H1 (cell line): ENCODE data around the gene FBXO39. TPM values are rescaled to one million over a fixed set of nuclear protein-coding genes. Genes with fewer than 3 reads are reported as not detected.

Source experiments
- CTCF ChIA-PET: fragments of 300-600 bp; sonication (Branson Sonifier 250); formaldehyde crosslinking; loops from one replicate; lab custom pipeline; 2021; ENCODE audit not compliant: partially characterized antibody; lab: Charles Lee
- POLR2A ChIA-PET: fragments of 300-600 bp; sonication (Branson Sonifier 250); formaldehyde crosslinking; loops from one replicate; lab custom pipeline; 2021; ENCODE audit warnings: inconsistent platforms; ENCODE audit not compliant: partially characterized antibody; lab: Charles Lee
- DNase-seq, 2 experiments: peaks; one replicate each; pipeline versions ENCODE4 v3.0.0 to v3.0.0-alpha.2; 2010 to 2022; ENCODE audit warnings: low spot score in 2 of 2, low read depth in 1 of 2, mixed read lengths in 1 of 2
- FAIRE-seq: peaks from 2 replicates; lab custom pipeline; 2011; peaks lifted over from hg19 to GRCh38; lab: Jason Lieb, UNC
- H2AFZ ChIP-seq: 2 replicates; pipeline ENCODE4 v1.8.1; 2012; ENCODE audit warnings: low read length, inconsistent platforms
- H2AK5ac ChIP-seq: 2 replicates; pipeline ENCODE4 v1.6.1; 2013; ENCODE audit warnings: low read depth, low read length
- H2BK120ac ChIP-seq: replicated peaks from 2 replicates; pipeline ENCODE3; 2013; ENCODE audit warnings: low read depth, low read length, inconsistent platforms
- H2BK12ac ChIP-seq: 2 replicates; pipeline ENCODE4 v1.6.1; 2013; ENCODE audit warnings: low read depth, low read length
- H2BK15ac ChIP-seq: 2 replicates; pipeline ENCODE4 v1.6.1; 2013; ENCODE audit warnings: low read length
- H2BK20ac ChIP-seq: 2 replicates; pipeline ENCODE4 v1.6.1; 2013; ENCODE audit warnings: low read length
- H2BK5ac ChIP-seq: 2 replicates; pipeline ENCODE4 v1.6.1; 2013; ENCODE audit warnings: low read depth, low read length
- H3K14ac ChIP-seq: 2 replicates; pipeline ENCODE4 v1.6.1; 2013; ENCODE audit warnings: inconsistent platforms; ENCODE audit not compliant: insufficient read length
- H3K18ac ChIP-seq: 2 replicates; pipeline ENCODE4 v1.6.1; 2013; ENCODE audit warnings: low read length; ENCODE audit errors: extremely low read depth
- H3K23ac ChIP-seq: 2 replicates; pipeline ENCODE4 v1.6.1; 2013; ENCODE audit warnings: inconsistent platforms; ENCODE audit not compliant: insufficient read length
- H3K23me2 ChIP-seq: 2 replicates; pipeline ENCODE4 v1.6.1; 2013; ENCODE audit warnings: low read depth, low read length
- H3K27ac ChIP-seq: 2 replicates; pipeline ENCODE4 v1.6.1; 2011; ENCODE audit warnings: low read depth, low read length, inconsistent platforms
- H3K27me3 ChIP-seq, 4 experiments: replicated peaks in 1 of 4; 1 replicate in 1 of 4; 2 replicates in 3 of 4; pipeline versions ENCODE4 v1.6.1 to v1.8.1; 2011 to 2013; ENCODE audit warnings: low read length in 3 of 4, mild to moderate bottlenecking in 3 of 4, inconsistent platforms in 2 of 4, mixed read lengths in 2 of 4, moderate library complexity in 1 of 4; ENCODE audit not compliant: control insufficient read depth in 3 of 4, insufficient read depth in 3 of 4; ENCODE audit errors: extremely low read depth in 1 of 4
- H3K36me3 ChIP-seq, 4 experiments: 2 replicates each; pipeline versions ENCODE4 v1.6.1 to v1.8.1; 2011 to 2013; ENCODE audit warnings: mild to moderate bottlenecking in 4 of 4, low read length in 3 of 4, moderate library complexity in 2 of 4, control low read depth in 1 of 4, inconsistent platforms in 1 of 4; ENCODE audit not compliant: insufficient read depth in 4 of 4, control insufficient read depth in 2 of 4
- H3K4ac ChIP-seq: replicated peaks from 2 replicates; pipeline ENCODE3; 2013; ENCODE audit warnings: low read length, low read depth, mixed read lengths, inconsistent platforms; ENCODE audit not compliant: insufficient read length
- H3K4me1 ChIP-seq, 4 experiments: replicated peaks in 1 of 4; 1 replicate in 1 of 4; 2 replicates in 3 of 4; pipeline versions ENCODE4 v1.6.1 to v1.8.1; 2011 to 2013; ENCODE audit warnings: low read length in 3 of 4, inconsistent platforms in 2 of 4, mixed read lengths in 1 of 4; ENCODE audit not compliant: insufficient read depth in 4 of 4, control insufficient read depth in 3 of 4
- H3K4me2 ChIP-seq, 2 experiments: 2 replicates each; pipeline versions ENCODE4 v1.6.1 to v1.8.1; 2011 to 2013; ENCODE audit warnings: low read depth in 2 of 2, low read length in 2 of 2, control low read depth in 1 of 2, inconsistent platforms in 1 of 2, mild to moderate bottlenecking in 1 of 2; ENCODE audit not compliant: insufficient read depth in 1 of 2
- H3K4me3 ChIP-seq, 4 experiments: fragments of 200-600, 300-600 bp in 1 of 4; sonication (generic), shearing (Covaris generic), sonication (Bioruptor Twin) in 1 of 4; 2 replicates each; pipeline versions ENCODE4 v1.5.1 to v1.8.1; 2011 to 2016; ENCODE audit warnings: low read length in 4 of 4, low read depth in 3 of 4, control low read depth in 2 of 4, inconsistent platforms in 2 of 4, mild to moderate bottlenecking in 2 of 4, mixed read lengths in 1 of 4, moderate library complexity in 1 of 4; ENCODE audit not compliant: insufficient read depth in 2 of 4; ENCODE audit errors: extremely low read depth in 1 of 4
- H3K56ac ChIP-seq: replicated peaks from 2 replicates; pipeline ENCODE3; 2013; ENCODE audit warnings: low read depth, mild to moderate bottlenecking, mixed read lengths, low read length, inconsistent platforms; ENCODE audit not compliant: insufficient read length
- H3K79me1 ChIP-seq: 2 replicates; pipeline ENCODE4 v1.6.1; 2013; ENCODE audit warnings: low read depth, low read length, control low read depth
- H3K79me2 ChIP-seq, 2 experiments: 2 replicates each; pipeline versions ENCODE4 v1.6.1 to v1.8.1; 2012 to 2013; ENCODE audit warnings: low read length in 2 of 2, mild to moderate bottlenecking in 2 of 2, inconsistent platforms in 1 of 2; ENCODE audit not compliant: insufficient read depth in 2 of 2, control insufficient read depth in 1 of 2
- H3K9ac ChIP-seq, 4 experiments: replicated peaks in 1 of 4; 1 replicate in 1 of 4; 2 replicates in 3 of 4; pipeline versions ENCODE4 v1.6.1 to v1.8.1; 2011 to 2013; ENCODE audit warnings: low read depth in 3 of 4, low read length in 3 of 4, control low read depth in 2 of 4, mild to moderate bottlenecking in 2 of 4, moderate library complexity in 2 of 4, inconsistent platforms in 1 of 4; ENCODE audit errors: extremely low read depth in 1 of 4
- H3K9me3 ChIP-seq, 2 experiments: 2 replicates each; pipeline versions ENCODE4 v1.6.1 to v1.8.1; 2012 to 2013; ENCODE audit warnings: mild to moderate bottlenecking in 2 of 2, moderate library complexity in 2 of 2, control low read depth in 1 of 2, inconsistent platforms in 1 of 2, low read depth in 1 of 2, low read length in 1 of 2, mixed read lengths in 1 of 2; ENCODE audit not compliant: insufficient read depth in 2 of 2
- H4K20me1 ChIP-seq, 2 experiments: replicated peaks in 1 of 2; 2 replicates each; pipeline versions ENCODE3 to v1.8.1; 2011 to 2013; ENCODE audit warnings: inconsistent platforms in 2 of 2, low read length in 2 of 2, mild to moderate bottlenecking in 1 of 2; ENCODE audit not compliant: insufficient read depth in 2 of 2, control insufficient read depth in 1 of 2
- H4K5ac ChIP-seq: 2 replicates; pipeline ENCODE4 v1.6.1; 2013; ENCODE audit warnings: low read length, low read depth, mixed read lengths, inconsistent platforms; ENCODE audit not compliant: insufficient read length
- H4K8ac ChIP-seq: 2 replicates; pipeline ENCODE4 v1.8.0; 2013; ENCODE audit warnings: mild to moderate bottlenecking, moderate library complexity, low read length, inconsistent platforms; ENCODE audit not compliant: insufficient read depth; ENCODE audit errors: extremely low read depth
- H4K91ac ChIP-seq: replicated peaks from 2 replicates; pipeline ENCODE3; 2013; ENCODE audit warnings: low read length, mixed read lengths, inconsistent platforms; ENCODE audit not compliant: insufficient read length
- ASH2L ChIP-seq: fragments of 200-600, 300-600 bp; sonication (generic); IDR thresholded peaks from one replicate; pipeline ENCODE4 v1.7.1; 2017; ENCODE audit warnings: low read length
- CEBPB ChIP-seq: IDR thresholded peaks from 2 replicates; pipeline ENCODE4 v1.6.1; 2012; ENCODE audit warnings: low read depth, low read length
- CHD1 ChIP-seq: IDR thresholded peaks from 2 replicates; pipeline ENCODE4 v1.6.1; 2012; ENCODE audit warnings: low read depth, low read length, improper control_type of control experiment
- CREB1 ChIP-seq: IDR thresholded peaks from 2 replicates; pipeline ENCODE4 v1.6.1; 2012; ENCODE audit warnings: inconsistent platforms
- GTF2F1 ChIP-seq: IDR thresholded peaks from 2 replicates; pipeline ENCODE4 v1.6.1; 2012; ENCODE audit warnings: low read depth, low read length, improper control_type of control experiment, borderline replicate concordance
- PHF8 ChIP-seq: fragments of 200-600 bp; sonication (generic); conservative IDR thresholded peaks from 2 replicates; pipeline ENCODE4 v1.7.1; 2012; ENCODE audit warnings: low read depth, mild to moderate bottlenecking, inconsistent platforms, low read length, moderate library complexity
- POLR2A ChIP-seq, 2 experiments: IDR thresholded peaks; 1 replicate in 1 of 2; 2 replicates in 1 of 2; pipeline ENCODE4 v1.6.1; 2011; ENCODE audit warnings: low read depth in 2 of 2, low read length in 2 of 2, mild to moderate bottlenecking in 2 of 2; ENCODE audit errors: control extremely low read depth in 1 of 2
- POLR2AphosphoS5 ChIP-seq: IDR thresholded peaks from 2 replicates; pipeline ENCODE4 v1.6.1; 2011; ENCODE audit warnings: low read depth, low read length
- RNF2 ChIP-seq: fragments of 200-900, 300-1000 bp; sonication (generic); IDR thresholded peaks from 2 replicates; pipeline ENCODE4 v1.7.1; 2016; ENCODE audit warnings: borderline replicate concordance, low read depth, mild to moderate bottlenecking, antibody characterized with exemption, low read length; ENCODE audit not compliant: poor library complexity, severe bottlenecking; ENCODE audit errors: missing control alignments
- TAF1 ChIP-seq: IDR thresholded peaks from 2 replicates; pipeline ENCODE4 v1.6.1; 2011; ENCODE audit warnings: mild to moderate bottlenecking, low read depth, low read length
- WGBS, 2 experiments: shearing (Covaris generic) in 1 of 2; methylation state at CpG; one replicate each; pipeline versions ENCODE4 v1.1.6 to v1.1.7; 2013 to 2015; ENCODE audit warnings: low lambda C conversion rate in 2 of 2, mixed read lengths in 2 of 2, inconsistent platforms in 1 of 2, low coverage in 1 of 2, missing lambda C conversion rate in 1 of 2; ENCODE audit not compliant: insufficient replicate concordance in 2 of 2, insufficient coverage in 1 of 2, insufficient read length in 1 of 2; ENCODE audit errors: extremely low coverage in 1 of 2, missing lambda C conversion rate in 1 of 2; 5-methylcytosine and 5-hydroxymethylcytosine counted together
- polyA plus RNA-seq, 7 experiments: library from polyadenylated mRNA; depleted of rRNA in 3 of 7; stranded (reverse) in 5 of 7; unstranded in 2 of 7; fragments of >200 nt in 5 of 7; fragments of 200-250 nt in 2 of 7; gene quantifications; 1 replicate in 5 of 7; 2 replicates in 1 of 7; 4 replicates in 1 of 7; pipeline versions ENCODE4 v1.2.1 to v1.2.3, GENCODE V29; 2011 to 2013; ENCODE audit warnings: missing spikeins in 2 of 7, mixed read lengths in 2 of 7
- total RNA-seq: library from RNA; stranded (reverse); fragmentation: NEBNext Ultra II Directional; extraction: Animal tissue kit (Norgen Biotek cat#: 25700); gene quantifications from 2 replicates; pipeline ENCODE4 v1.2.1, GENCODE V29; 2021
- TF ChIP-seq, protein P1 (sequence below): IDR thresholded peaks from 2 replicates; pipeline ENCODE4 v1.6.1; 2012; ENCODE audit warnings: low read length, inconsistent platforms

Gene FBXO39
- total and polyA plus RNA-seq, 2 of the 8 experiments (the other 6 are each of a cell fraction or from before 2014, with no cell fraction given): 0.12 to 0.22 TPM

DNA sequence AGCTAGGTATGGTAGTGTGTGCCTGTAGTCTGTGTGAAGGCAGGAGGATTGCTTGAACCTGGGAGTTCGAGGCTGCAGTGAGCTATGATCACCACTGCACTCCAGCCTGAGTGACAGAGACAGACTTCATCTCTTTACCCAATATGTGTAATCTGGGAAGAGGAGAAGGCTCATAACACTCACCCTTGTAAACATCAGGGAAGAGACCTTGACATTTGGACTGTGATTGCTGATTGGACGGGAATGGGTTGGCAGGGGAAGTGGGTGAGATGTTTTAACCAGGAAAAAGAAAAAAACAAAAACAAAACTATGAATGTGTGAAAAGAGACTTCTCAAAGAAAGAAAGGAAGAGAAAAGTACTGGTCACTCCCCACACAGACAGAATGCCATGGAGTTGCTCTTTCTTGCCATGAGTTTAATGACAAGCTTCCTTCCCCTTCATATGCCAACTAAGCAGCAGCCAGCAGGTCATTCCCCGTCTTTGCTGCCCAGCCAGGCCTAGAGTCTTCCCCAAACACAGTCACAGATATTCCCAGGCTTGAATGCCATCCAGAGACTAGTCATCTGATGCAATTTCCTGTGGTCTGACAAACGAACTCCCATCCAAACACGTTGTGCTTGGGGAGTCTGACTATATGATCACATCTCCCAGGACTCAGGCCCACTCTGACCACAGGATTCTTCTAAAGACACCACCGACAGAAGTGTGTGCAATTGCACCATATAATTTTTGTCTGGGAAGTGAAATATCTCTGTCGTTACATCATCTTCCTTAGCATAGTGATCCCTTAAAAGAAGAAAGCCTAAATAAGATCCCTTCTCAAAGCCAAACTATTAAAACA is 23.7 kb upstream of the FBXO39 start:
- Histone ChIP-seq H3K4ac (no peak overlapping the region), H3K4me1 (peaks cover 0 to 6% (median 3%) of the 10 kb centered on the region in 4 experiments; a peak in 3 of 7 replicates), H3K79me1 (no peaks in the 10 kb centered on the region), H2BK5ac (peak overlapping the region; percentile 79; the same call in 1 of the 2 replicates), H2BK120ac (no peak overlapping the region), H3K23me2 (peaks cover 1% of the 10 kb centered on the region; the same call in 1 of the 2 replicates), H3K18ac (no peak overlapping the region; the same call in 1 of the 2 replicates), H3K4me3 (no peak overlapping the region), H4K20me1 (no peaks in the 10 kb centered on the region), H3K27ac (no peak overlapping the region), H3K27me3 (no peaks in the 10 kb centered on the region; a peak in 1 of 7 replicates), H3K36me3 (no peaks in the 10 kb centered on the region), H3K23ac (no peak overlapping the region), H2AFZ (peak overlapping the region; percentile 91), H3K9ac (no peak overlapping the region), H3K79me2 (no peaks in the 10 kb centered on the region), H2AK5ac (no peak overlapping the region), H3K9me3 (no peaks in the 10 kb centered on the region), H4K91ac (peak overlapping the region; percentile 29), H2BK15ac (no peak overlapping the region), H3K14ac (no peak overlapping the region), H3K4me2 (no peak overlapping the region), H3K56ac (no peak overlapping the region), H4K8ac (peak overlapping the region; percentile 78; the same call in 1 of the 2 replicates), H2BK12ac (peak overlapping the region; percentile 1), H4K5ac (peak overlapping the region; percentile 44), H2BK20ac (peak overlapping the region; percentile 43; the same call in 1 of the 2 replicates)
- DNase-seq: no peak
- FAIRE-seq: no peak
- 75% methylated on average over 7 of the region's 7 CpGs; no CpG with 5 or more reads in 1 of the 2 experiments for WGBS, 2 experiments
- ChIA-PET POLR2A (interaction anchor here (0.9 to 1.0 kb wide), 2 partner anchors 18 to 49 kb away, joined by 3 to 4 read pairs; no protein-coding TSS in a partner anchor), CTCF (interaction anchor here (0.9 kb wide), 1 partner anchor 91 kb away, joined by 3 read pairs; no protein-coding TSS in a partner anchor)
- no peak for TF ChIP-seq POLR2A (IDR thresholded peaks at IDR 0.05; ENCODE audit: control extremely low read depth in 1 of 2, low read depth in 2 of 2, low read length in 2 of 2)
- no peak for TF ChIP-seq POLR2AphosphoS5
- TF ChIP-seq CEBPB: no peak
- TF ChIP-seq CHD1: no peak
- no peak for TF ChIP-seq ASH2L
- no peak for TF ChIP-seq TAF1
- TF ChIP-seq PHF8: no peak
- no peak for TF ChIP-seq GTF2F1
- TF ChIP-seq CREB1: no peak
- TF ChIP-seq, protein P1, sequence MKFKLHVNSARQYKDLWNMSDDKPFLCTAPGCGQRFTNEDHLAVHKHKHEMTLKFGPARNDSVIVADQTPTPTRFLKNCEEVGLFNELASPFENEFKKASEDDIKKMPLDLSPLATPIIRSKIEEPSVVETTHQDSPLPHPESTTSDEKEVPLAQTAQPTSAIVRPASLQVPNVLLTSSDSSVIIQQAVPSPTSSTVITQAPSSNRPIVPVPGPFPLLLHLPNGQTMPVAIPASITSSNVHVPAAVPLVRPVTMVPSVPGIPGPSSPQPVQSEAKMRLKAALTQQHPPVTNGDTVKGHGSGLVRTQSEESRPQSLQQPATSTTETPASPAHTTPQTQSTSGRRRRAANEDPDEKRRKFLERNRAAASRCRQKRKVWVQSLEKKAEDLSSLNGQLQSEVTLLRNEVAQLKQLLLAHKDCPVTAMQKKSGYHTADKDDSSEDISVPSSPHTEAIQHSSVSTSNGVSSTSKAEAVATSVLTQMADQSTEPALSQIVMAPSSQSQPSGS: no peak
- TF ChIP-seq RNF2: no peak
